Smooth muscle cell (in vitro differentiated cells): ENCODE measurements around the gene PIK3CA. TPM values are rescaled to one million over a fixed set of nuclear protein-coding genes. Genes with fewer than 3 reads are reported as not detected.

Source experiments
- DNase-seq: peaks from one replicate; lab custom pipeline; 2025; ENCODE audit not compliant: unreplicated experiment; lab: John Stamatoyannopoulos, UW
- H2AFZ ChIP-seq: fragments of 200-600 bp; sonication (generic); 2 replicates; pipeline ENCODE4 v1.6.0; 2016; ENCODE audit warnings: antibody characterized with exemption, low read depth, mild to moderate bottlenecking
- H3F3A ChIP-seq: fragments of 200-600 bp; sonication (generic); 2 replicates; pipeline ENCODE4 v1.6.0; 2017; ENCODE audit warnings: antibody characterized with exemption, low read depth
- H3K27ac ChIP-seq: fragments of 200-600 bp; sonication (generic); 2 replicates; pipeline ENCODE4 v1.5.1; 2016; ENCODE audit warnings: low read depth, mild to moderate bottlenecking
- H3K27me3 ChIP-seq: fragments of 200-600 bp; sonication (generic); 2 replicates; pipeline ENCODE4 v1.6.1; 2016; ENCODE audit warnings: low read depth, mild to moderate bottlenecking
- H3K36me3 ChIP-seq: fragments of 200-600 bp; sonication (generic); 2 replicates; pipeline ENCODE4 v1.5.1; 2016; ENCODE audit warnings: low read depth
- H3K4me1 ChIP-seq: fragments of 200-600 bp; sonication (generic); 2 replicates; pipeline ENCODE4 v1.5.1; 2016; ENCODE audit warnings: low read depth
- H3K4me2 ChIP-seq: fragments of 200-600 bp; sonication (generic); 2 replicates; pipeline ENCODE4 v1.6.0; 2016; ENCODE audit warnings: mild to moderate bottlenecking
- H3K4me3 ChIP-seq: fragments of 200-600 bp; sonication (generic); 2 replicates; pipeline ENCODE4 v1.5.1; 2016; ENCODE audit warnings: mild to moderate bottlenecking
- H3K79me2 ChIP-seq: fragments of 200-600 bp; sonication (generic); 2 replicates; pipeline ENCODE4 v1.6.0; 2016; ENCODE audit warnings: low read depth, mild to moderate bottlenecking
- H3K9ac ChIP-seq: fragments of 200-600 bp; sonication (generic); 2 replicates; pipeline ENCODE4 v1.6.0; 2016; ENCODE audit warnings: low read depth
- H3K9me3 ChIP-seq: fragments of 200-600 bp; sonication (generic); replicated peaks from 2 replicates; pipeline ENCODE4 v1.5.1; 2016; ENCODE audit warnings: low read depth
- H4K20me1 ChIP-seq: fragments of 200-600 bp; sonication (generic); 2 replicates; pipeline ENCODE4 v1.6.0; 2016; ENCODE audit warnings: low read depth
- CTCF ChIP-seq: fragments of 200-600 bp; sonication (generic); IDR thresholded peaks from 2 replicates; pipeline ENCODE4 v1.5.1; 2017; ENCODE audit warnings: borderline replicate concordance, mild to moderate bottlenecking, antibody characterized with exemption; ENCODE audit not compliant: insufficient read depth, poor library complexity, severe bottlenecking
- WGBS: methylation state at CpG from one replicate; pipeline ENCODE4 v1.1.7; 2016; ENCODE audit warnings: low lambda C conversion rate; 5-methylcytosine and 5-hydroxymethylcytosine counted together
- polyA plus RNA-seq: library from polyadenylated mRNA; unstranded; fragments of >200 nt; fragmentation: Nextera tagmentation; extraction: Ambion mirVana; gene quantifications from 2 replicates; pipeline ENCODE4 v1.2.1, GENCODE V29; 2016
- total RNA-seq: library from RNA; depleted of rRNA; stranded (reverse); fragments of >200 nt; gene quantifications from 2 replicates; pipeline ENCODE4 v1.2.3, GENCODE V29; 2014

The PIK3CA gene
- total RNA-seq: 19.6 and 21.3 TPM in 2 replicates
- 5.7 and 6.1 TPM in 2 replicates for polyA plus RNA-seq

DNA sequence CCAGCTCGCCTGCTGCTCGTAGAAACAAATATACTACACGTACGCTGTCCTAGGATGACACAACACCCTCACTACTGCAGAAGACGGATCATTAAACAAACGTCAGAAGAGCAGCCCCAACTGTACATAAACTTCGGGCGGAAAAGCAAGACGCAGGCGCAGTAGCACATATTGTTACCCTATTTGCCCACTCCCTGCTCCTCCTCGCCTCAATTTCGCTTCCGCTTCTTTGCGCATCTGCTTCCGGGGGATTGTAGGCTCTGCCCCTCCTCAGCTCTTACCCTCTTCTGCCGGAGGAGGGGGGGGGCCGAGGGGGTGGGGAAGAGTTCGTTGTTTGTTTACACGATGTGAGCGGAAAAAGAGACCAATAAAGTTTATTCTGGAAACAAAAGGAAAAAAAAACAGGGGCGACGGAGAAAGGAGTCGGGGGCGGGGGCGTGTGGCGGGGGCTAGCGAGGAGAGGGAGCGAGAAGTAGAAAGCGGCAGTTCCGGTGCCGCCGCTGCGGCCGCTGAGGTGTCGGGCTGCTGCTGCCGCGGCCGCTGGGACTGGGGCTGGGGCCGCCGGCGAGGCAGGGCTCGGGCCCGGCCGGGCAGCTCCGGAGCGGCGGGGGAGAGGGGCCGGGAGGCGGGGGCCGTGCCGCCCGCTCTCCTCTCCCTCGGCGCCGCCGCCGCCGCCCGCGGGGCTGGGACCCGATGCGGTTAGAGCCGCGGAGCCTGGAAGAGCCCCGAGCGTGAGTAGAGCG, at the start of gene PIK3CA:
Gene PIK3CA, plus strand, starts transcription at position 485 of the 743 bp plus-strand sequence. CDS start 50,469 bp downstream, outside the sequence.
- peak within 1 kb of the TSS; percentile 91 for H3K27ac ChIP-seq
- peaks cover 4% of the 10 kb centered on the region for H3F3A ChIP-seq
- peak; percentile 73 for DNase-seq
- TF ChIP-seq CTCF: no peak
- peak within 1 kb of the TSS; percentile 100 for H3K4me3 ChIP-seq
- H4K20me1 ChIP-seq: peaks cover 40% of the 10 kb centered on the region
- H3K4me2 ChIP-seq: peak within 1 kb of the TSS; percentile 96
- peaks cover 44% of the 10 kb centered on the region for H3K79me2 ChIP-seq
- no peaks in the 10 kb centered on the region for H3K9me3 ChIP-seq
- peak within 1 kb of the TSS; percentile 93 for H3K9ac ChIP-seq
- WGBS: under 1% methylated on average over 28 of the region's 67 CpGs
- peak within 1 kb of the TSS; percentile 99 for H2AFZ ChIP-seq
- H3K4me1 ChIP-seq: peaks cover 22% of the 10 kb centered on the region
- H3K36me3 ChIP-seq: no peaks in the 10 kb centered on the region
- H3K27me3 ChIP-seq: no peaks in the 10 kb centered on the region

DNA sequence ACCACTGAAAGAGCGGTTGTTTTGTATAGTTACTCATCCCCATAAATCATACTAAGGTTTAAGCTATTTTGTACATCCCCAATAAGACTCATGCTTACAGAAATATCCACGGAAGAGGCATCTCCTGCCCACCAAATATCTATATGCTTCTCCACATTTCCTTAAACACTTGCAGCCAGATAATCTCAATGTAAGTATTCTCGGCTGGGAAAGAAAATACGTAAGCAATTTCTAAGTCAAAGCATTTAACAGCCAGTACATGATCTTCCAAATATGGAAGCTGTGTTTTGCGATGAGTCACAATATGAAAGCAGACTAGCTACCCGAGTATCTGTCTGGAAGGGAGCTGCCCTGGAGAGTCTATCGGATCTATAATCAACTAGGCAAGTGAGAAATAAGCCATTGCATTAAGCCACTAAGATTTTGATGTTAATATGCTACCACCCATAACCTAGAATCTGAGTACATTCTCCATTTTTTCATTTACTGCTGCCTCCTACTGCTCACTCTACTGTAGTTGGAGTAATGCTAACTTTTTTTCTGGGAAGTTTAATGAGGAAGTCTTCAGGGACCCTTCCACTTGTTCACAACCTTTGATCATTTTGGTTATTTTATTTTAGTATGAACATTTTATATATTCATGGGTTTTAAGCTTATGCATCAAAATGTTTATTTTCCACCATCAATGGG, 49.6 kb upstream of the PIK3CA start:
- WGBS: 17% methylated on average over 7 of the region's 7 CpGs
- H3K4me2 ChIP-seq: peak overlapping the region; percentile 65
- no peaks in the 10 kb centered on the region for H4K20me1 ChIP-seq
- H3F3A ChIP-seq: peaks cover 5% of the 10 kb centered on the region
- H3K9ac ChIP-seq: peak overlapping the region; percentile 39
- no peaks in the 10 kb centered on the region for H3K79me2 ChIP-seq
- H3K9me3 ChIP-seq: no peaks in the 10 kb centered on the region
- no peak for TF ChIP-seq CTCF
- H3K36me3 ChIP-seq: no peaks in the 10 kb centered on the region
- peaks cover 6% of the 10 kb centered on the region for H3K4me1 ChIP-seq
- H3K27ac ChIP-seq: peak overlapping the region; percentile 84
- peak overlapping the region; percentile 52 for H2AFZ ChIP-seq
- peak overlapping the region; percentile 17 for H3K4me3 ChIP-seq
- no peak for DNase-seq
- no peaks in the 10 kb centered on the region for H3K27me3 ChIP-seq

- H3K79me2 ChIP-seq: no peaks in the 10 kb centered on the region
- H3K27me3 ChIP-seq: no peaks in the 10 kb centered on the region
- DNase-seq: no peak
- H3K27ac ChIP-seq: no peak overlapping the region
- H3K4me2 ChIP-seq: no peak overlapping the region
- H3K9me3 ChIP-seq: no peaks in the 10 kb centered on the region
- no peak overlapping the region for H3K9ac ChIP-seq
- peaks cover 5% of the 10 kb centered on the region for H3F3A ChIP-seq
- H3K36me3 ChIP-seq: no peaks in the 10 kb centered on the region
- no peaks in the 10 kb centered on the region for H4K20me1 ChIP-seq
- no peak overlapping the region for H3K4me3 ChIP-seq
- no peak overlapping the region for H2AFZ ChIP-seq
- no peak for TF ChIP-seq CTCF
- peaks cover 6% of the 10 kb centered on the region for H3K4me1 ChIP-seq
Measured at GRCh38 chr3:179100652-179101051, 47.5 kb upstream of the PIK3CA start.
